ENCODE data around the gene OBSL1. TPM values are rescaled to one million over a fixed set of nuclear protein-coding genes. Genes with fewer than 3 reads are reported as not detected.

Gene OBSL1
- total and polyA plus RNA-seq, 2 donors (not counting 3 experiments of a cell fraction or from before 2014, with no cell fraction given) = 16.7 to 20.7 TPM

GRCh38 chr2:219545295-219545942 lies 25.9 kb downstream of the OBSL1 start:
- ChIA-PET POLR2A (no interaction called here), CTCF (interaction anchor here (1.3 to 4.5 kb wide), 2 partner anchors 15 kb away, joined by 7 to 25 read pairs; no protein-coding TSS in a partner anchor)
- TF ChIP-seq MYC (IDR thresholded peaks at IDR 0.05; ENCODE audit: low read depth, low read length) (no peak), GATA2 (IDR thresholded peaks at IDR 0.05; ENCODE audit: insufficient read depth, insufficient read length, low read depth, low read length) (no peak), EZH2 (IDR thresholded peaks at IDR 0.05; ENCODE audit: borderline replicate concordance, low read depth, low read length, severe bottlenecking) (no peak), MAX (IDR thresholded peaks at IDR 0.05; ENCODE audit: insufficient read depth, insufficient read length) (no peak), POLR2AphosphoS5 (IDR thresholded peaks at IDR 0.05; ENCODE audit: insufficient read depth, low read depth, low read length) (no peak), FOS (IDR thresholded peaks at IDR 0.05; ENCODE audit: borderline replicate concordance, insufficient read depth, low read length) (no peak), CTCF (IDR thresholded peaks at IDR 0.05; ENCODE audit: extremely low read depth in 1 of 2, insufficient read depth in 1 of 2, low read depth in 1 of 2, low read length in 2 of 2) (no peak), POLR2A (IDR thresholded peaks at IDR 0.05; ENCODE audit: low read depth, low read length) (no peak), JUN (IDR thresholded peaks at IDR 0.05; ENCODE audit: borderline replicate concordance, insufficient read depth, insufficient read length, low read depth) (no peak)
- H2AFZ ChIP-seq (ENCODE audit: low read depth, low read length) = no peak overlapping the region
- H3K9ac ChIP-seq (replicated peaks; ENCODE audit: extremely low read depth, insufficient read depth, low read length) = no peak overlapping the region
- DNase-seq (ENCODE audit: low read depth, low spot score) (no peak), FAIRE-seq (no peak)
- no peaks in the 10 kb centered on the region for H3K9me1 ChIP-seq (replicated peaks; ENCODE audit: control insufficient read depth, extremely low read depth, insufficient read depth, low read length)
- peaks cover 7% of the 10 kb centered on the region for H3K4me1 ChIP-seq (ENCODE audit: control insufficient read depth, extremely low read depth, insufficient read depth, low read length)
- H3K27me3 ChIP-seq (ENCODE audit: control insufficient read depth in 2 of 2, insufficient read depth in 2 of 2, low read length in 2 of 2) = peaks cover 23% of the 10 kb centered on the region in 2 experiments
- H3K9me3 ChIP-seq (replicated peaks; ENCODE audit: control insufficient read depth, insufficient read depth, low read length) = no peaks in the 10 kb centered on the region
- no TSS peak for BruUV-seq (replicated peaks)
- intact Hi-C loops (cut with micrococcal nuclease) (no loop called here), dilution Hi-C loops (cut with MboI; ENCODE audit: extremely low pct_ligation_motif_present, low sequenced_read_pairs) (no loop called here)
- no peak overlapping the region for H3K27ac ChIP-seq (ENCODE audit: insufficient read depth, low read depth, low read length)
- no peak overlapping the region for H3K4me2 ChIP-seq (ENCODE audit: insufficient read depth, low read length)
- H4K20me1 ChIP-seq (replicated peaks; ENCODE audit: control insufficient read depth, extremely low read depth, insufficient read depth, low read length) = no peaks in the 10 kb centered on the region
- H3K79me2 ChIP-seq (ENCODE audit: control insufficient read depth, insufficient read depth, low read length) = no peaks in the 10 kb centered on the region
- H3K36me3 ChIP-seq (ENCODE audit: control insufficient read depth in 2 of 2, extremely low read depth in 1 of 2, insufficient read depth in 2 of 2, low read length in 2 of 2) = no peaks in the 10 kb centered on the region
- H3K4me3 ChIP-seq (replicated peaks in 1 of 3; ENCODE audit: insufficient read depth in 1 of 3, low read depth in 1 of 3, low read length in 3 of 3) = no peak overlapping the region

Data from endothelial cell of umbilical vein (primary cell).